Activated CD4-positive, alpha-beta T cell treated with anti-CD3 and anti-CD28 coated beads, Interleukin-10, Interleukin-2, amounts not matched to agents 100 ng/mL and 50 ng/mL, durations not matched to agents 16 hours and 8 hours (primary cell): Measurements from ENCODE around the gene ZNF358.

Experiments
- DNase-seq: peaks from one replicate; pipeline ENCODE4 v3.0.0-alpha.2; 2020

ZNF358 gene

GRCh38 chr19:7515645-7516151 lies at the start of gene ZNF358:
Gene ZNF358 (plus strand): TSS chr19:7516103. CDS start chr19:7519243, 3,140 bp downstream.
- DNase-seq, result peak; percentile 44

GRCh38 chr19:7467009-7467989 lies 48.6 kb upstream of the ZNF358 start:
- DNase-seq, result no peak

DNA sequence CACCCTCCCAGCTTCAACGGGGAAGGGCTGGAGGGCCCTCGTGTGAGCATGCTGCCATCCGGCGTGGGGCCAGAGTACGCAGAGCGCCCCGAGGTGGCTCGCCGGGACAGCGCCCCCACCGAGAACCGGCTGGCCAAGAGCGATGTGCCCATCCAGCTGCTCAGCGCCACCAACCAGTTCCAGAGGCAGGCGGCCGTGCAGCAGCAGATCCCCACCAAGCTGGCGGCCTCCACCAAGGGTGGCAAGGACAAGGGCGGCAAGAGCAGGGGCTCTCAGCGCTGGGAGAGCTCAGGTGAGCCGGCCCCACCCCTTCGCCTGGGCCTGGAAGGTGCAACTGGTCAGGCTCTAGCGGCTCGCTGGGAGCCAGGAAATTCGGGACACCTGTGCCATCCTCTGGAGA lies 47.1 kb upstream of the ZNF358 start:
- DNase-seq, result no peak

GRCh38 chr19:7469669-7470285 lies 46.1 kb upstream of the ZNF358 start:
- DNase-seq, result no peak

DNA sequence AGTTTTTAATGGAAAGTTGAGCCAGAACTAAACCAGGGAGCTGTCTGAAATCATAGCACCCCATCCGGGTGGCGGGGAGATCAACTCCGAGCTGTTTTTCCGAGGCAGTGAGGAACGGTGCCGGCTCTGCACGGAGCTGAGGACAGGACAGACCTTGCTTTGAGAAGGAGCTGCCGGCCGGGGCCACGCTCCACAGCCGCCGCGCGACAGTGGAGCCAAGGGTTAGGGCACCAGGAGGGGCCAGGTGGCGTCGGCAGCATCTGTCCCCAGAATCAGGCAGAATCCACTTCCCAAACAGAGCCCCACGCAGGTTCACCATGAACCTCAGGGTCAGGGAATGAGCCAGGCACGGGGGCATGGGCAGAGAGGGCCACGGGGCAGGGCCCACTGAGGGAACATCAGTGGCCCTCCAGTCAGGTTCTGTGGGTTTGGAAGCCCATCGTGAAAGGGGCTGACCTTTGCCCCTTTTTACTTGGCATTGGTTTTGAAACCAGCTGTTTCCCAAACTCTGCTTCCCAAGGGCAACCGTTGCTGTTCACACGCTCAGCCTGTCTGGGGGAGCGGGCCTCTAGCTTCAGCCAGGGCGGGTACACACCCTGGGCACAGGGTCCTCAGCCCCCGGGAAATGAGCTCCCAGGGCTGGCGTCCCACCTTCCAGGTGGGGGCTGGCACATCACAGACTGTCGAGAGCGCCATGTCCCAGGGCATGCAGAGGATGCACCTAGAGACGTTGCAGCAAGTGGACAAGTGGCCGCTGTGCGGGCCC lies 45.2 kb upstream of the ZNF358 start:
- DNase-seq, result no peak

DNA sequence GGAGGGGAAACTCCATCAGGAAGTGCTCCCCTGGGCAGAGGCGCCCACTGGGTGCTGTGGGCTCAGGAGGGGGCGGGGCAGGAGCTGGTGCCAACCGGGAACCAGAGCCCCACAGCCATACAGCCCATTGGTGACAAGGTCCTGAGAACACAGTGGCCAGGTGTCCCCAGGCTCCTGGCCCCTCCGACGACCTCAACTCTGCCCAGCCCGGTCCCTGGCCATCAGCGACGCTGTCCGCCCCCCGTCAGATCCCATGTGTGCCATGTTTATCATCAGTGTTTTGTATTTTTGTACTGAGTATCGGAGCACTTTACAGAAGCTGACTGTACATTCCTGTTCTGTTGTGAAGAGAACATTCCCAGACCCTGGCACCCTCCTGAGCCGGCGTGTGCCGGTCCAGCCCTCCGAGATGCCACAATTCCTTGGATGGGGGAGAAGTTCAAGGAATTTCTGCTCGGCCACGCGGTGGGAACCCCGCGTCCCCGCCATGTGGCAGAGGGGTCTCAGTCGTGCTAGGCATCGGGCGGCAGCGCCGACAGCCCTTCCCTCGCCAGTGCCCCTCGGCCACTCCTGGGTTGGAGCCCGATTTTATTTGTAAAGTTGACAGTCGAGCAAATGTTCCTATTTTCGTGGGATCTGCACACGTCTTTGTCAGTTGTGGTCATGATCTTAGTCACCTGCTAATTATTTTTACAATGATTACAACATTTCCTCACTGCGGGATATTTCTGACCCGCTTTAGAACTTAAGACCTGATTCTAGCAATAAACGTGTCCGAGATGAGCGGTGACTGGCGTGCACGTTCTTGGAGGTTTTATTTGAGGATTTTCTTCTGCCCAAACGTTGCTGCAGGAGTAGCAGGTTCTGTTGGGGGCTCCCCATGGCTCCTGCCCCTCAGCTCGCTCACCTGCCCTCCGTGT lies 43.9 kb upstream of the ZNF358 start:
- DNase-seq, result no peak

GRCh38 chr19:7475665-7476064 lies 40.2 kb upstream of the ZNF358 start:
- DNase-seq, result no peak

DNA sequence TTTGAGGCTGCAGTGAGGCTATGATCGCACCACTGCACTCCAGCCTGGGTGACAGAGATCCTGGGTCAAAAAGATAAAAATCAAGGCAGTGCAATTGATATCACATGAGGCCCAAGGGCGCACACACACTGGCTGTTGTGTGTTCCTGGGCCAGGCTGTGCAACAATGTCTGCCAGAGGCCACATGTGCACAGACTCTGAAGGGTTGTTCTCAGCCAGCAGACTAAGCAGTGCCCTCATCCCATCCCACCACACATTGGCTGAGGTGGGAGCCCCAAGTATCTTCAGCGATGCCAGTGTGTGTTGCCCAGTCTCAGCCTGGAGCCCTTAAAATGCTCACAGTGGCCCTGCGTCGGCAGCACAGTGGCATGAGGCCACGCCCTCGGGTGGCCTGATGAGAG lies 39.7 kb upstream of the ZNF358 start:
- DNase-seq, result no peak

GRCh38 chr19:7476777-7477494 lies 39.0 kb upstream of the ZNF358 start:
- no peak for DNase-seq

GRCh38 chr19:7477758-7478157 lies 38.1 kb upstream of the ZNF358 start:
- no peak for DNase-seq

DNA sequence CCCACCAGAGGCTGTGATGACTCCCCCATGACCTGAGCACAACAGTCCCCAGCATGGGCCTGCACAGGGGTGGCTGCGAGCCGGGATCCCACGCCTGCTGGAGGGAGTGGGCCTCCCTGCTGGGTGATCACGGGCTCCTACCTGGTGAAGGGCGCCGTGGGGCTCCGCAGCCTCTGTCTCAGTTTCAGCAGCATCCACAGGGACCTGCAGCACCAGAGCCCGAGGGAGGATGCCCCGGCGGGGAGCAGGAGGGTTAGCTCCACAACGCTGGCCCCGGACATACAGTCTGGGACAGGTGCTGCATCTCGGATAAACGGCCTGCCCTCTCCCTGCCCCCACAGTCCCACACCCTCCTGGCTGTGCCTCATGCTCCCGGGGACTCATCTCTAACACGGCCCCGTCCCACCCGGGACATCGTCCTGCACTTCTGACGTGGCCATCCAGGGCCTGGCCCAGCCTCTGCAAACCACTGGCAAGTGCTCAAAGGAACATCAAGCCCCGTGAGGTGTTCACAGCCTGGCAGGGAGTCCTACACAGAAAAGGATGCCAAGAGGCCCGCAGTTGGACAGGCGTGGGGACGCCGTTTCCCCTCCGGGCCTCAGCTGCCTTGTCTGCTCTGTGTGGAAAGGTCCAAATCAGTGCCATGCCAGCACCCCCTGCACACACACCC lies 37.6 kb upstream of the ZNF358 start:
- DNase-seq, result no peak

DNA sequence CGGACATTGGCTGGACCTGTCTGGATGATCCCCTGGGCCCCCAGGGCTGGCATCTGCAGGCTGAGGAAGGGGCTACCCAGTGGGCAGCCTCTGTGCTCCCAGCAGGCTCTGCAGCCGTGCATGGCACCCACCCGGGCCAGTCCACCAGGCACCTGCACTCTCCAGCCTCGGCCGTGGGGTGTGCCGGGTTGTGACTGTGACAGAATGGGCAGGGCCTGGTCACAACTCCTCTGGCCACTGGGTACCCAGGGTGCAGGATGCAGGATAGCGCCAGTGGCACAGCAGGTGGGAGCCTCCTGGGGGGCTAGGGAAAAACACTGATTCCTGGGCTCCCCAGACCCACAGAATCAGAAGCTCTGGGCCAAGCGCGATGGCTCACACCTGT lies 37.1 kb upstream of the ZNF358 start:
- DNase-seq, result no peak

GRCh38 chr19:7480222-7480969 lies 35.5 kb upstream of the ZNF358 start:
- no peak for DNase-seq

- DNase-seq, result no peak
These were observed 35.0 kb upstream of the ZNF358 start for GRCh38 chr19:7480970-7481255.

GRCh38 chr19:7482584-7483439 lies 33.1 kb upstream of the ZNF358 start:
- no peak for DNase-seq

DNA sequence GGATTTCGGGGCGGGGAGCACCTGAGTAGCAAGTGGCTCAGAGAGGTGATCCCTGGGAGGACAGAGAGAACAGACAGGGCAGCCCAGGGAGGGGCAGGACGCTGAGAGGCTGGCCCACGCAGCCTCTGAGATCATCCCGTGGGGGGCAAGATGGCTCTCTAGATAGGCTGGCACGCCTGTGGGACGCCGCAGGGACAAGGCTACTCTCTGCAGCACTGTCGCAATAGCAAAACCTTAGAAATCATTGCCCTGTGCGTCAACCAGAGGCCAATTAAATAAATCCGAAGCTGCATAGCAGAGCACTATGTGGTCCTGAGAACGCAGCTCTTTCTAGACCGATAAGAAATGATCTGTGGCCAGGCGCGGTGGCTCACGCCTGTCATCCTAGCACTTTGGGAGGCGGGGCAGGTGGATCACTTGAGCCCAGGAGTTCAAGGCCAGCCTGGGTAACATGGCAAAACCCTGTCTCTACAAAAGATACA lies 32.1 kb upstream of the ZNF358 start:
- no peak for DNase-seq

GRCh38 chr19:7486923-7487322 lies 29.0 kb upstream of the ZNF358 start:
- DNase-seq, result no peak

- peak; percentile 94 for DNase-seq
These were observed 27.1 kb upstream of the ZNF358 start, which contains the start of gene PEX11G for GRCh38 chr19:7488736-7489353. Gene PEX11G (minus strand): TSS chr19:7489035. CDS start chr19:7489010, 25 bp downstream.
